ENCODE measurements around the gene PKP1. TPM values are rescaled to one million over a fixed set of nuclear protein-coding genes. Genes with fewer than 3 reads are reported as not detected.

PKP1 gene
- total and polyA plus RNA-seq, 2 donors from 2014 or later = 0.47 to 0.63 TPM

DNA sequence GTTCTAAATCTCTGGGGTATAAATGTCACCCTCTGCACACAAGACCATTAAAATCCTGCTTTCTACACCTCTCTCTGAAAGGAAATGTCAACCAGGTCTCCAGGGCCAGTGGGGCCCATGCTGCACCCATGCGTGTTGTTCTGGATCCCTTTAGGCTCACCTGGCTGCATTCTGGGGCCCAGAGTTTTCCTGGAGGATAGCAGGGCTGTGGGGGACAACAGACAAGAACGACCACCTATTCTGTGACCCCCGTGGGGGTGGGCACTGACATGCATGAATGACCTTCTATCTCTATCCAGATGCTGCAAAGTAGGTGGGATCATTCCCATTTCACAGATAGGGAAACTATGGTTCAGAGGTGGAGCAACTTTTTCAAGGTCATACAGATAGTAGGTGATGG lies 52.6 kb downstream of the PKP1 start:
- TF ChIP-seq CTCF (IDR thresholded peaks at IDR 0.05; ENCODE audit: borderline replicate concordance, extremely low read depth, insufficient read depth) = no peak
- H3K4me1 ChIP-seq (ENCODE audit: control insufficient read depth in 2 of 3, insufficient read depth in 2 of 3, low read depth in 1 of 3, low read length in 3 of 3) = no peaks in the 10 kb centered on the region
- FAIRE-seq (no peak), DNase-seq (no peak)
- no peak overlapping the region for H3K9ac ChIP-seq (ENCODE audit: low read length in 3 of 3)
- H3K27me3 ChIP-seq (ENCODE audit: control insufficient read depth, insufficient read depth, low read length) = no peaks in the 10 kb centered on the region
- H3K36me3 ChIP-seq (ENCODE audit: control insufficient read depth in 2 of 3, insufficient read depth in 3 of 3, low read length in 3 of 3) = no peaks in the 10 kb centered on the region
- intact Hi-C loops (cut with DNase I) = no loop called here
- H3K4me3 ChIP-seq (ENCODE audit: low read length in 3 of 3) = no peak overlapping the region
- H3K27ac ChIP-seq (ENCODE audit: low read depth in 2 of 2, low read length in 2 of 2) = no peak overlapping the region
- H3K9me3 ChIP-seq (ENCODE audit: control insufficient read depth in 2 of 3, insufficient read depth in 1 of 3, low read length in 3 of 3) = no peaks in the 10 kb centered on the region

DNA sequence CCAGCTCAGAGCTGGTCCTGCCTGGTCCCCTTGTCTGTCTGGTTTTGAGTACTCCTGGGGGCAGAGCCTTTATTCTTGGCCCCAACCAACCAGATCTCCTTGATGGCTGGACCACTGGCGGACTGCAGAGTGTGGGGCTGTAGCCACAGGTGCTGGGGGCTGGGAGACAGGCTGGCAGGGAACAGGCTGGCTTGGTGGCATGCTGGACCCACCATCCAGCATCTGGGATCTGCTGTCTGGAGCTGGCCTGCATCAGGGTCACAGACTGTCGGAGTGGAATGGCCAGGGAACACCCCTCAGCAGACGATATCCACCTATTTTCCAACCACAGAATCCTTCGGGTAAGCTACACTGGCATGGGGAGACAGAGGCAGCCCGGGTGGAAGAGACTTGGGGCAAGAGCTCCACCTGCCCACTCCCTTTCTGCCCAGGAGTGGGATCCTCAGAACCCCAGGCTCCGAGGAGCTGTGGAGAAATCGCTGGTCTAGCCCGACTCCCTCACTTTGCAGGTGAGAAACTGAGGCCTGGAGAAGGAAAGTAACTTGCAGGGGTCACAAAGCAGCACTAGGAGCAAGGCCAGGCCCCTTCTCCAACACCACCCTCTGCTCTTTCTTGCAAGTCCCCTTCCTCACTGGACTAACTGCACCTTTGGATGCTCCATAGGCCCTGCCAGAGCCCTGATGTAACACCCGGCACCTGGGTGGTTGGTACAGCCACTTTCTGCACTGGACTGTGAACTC lies 53.6 kb downstream of the PKP1 start:
- Histone ChIP-seq H3K27ac (ENCODE audit: low read depth in 2 of 2, low read length in 2 of 2) (no peak overlapping the region), H3K4me3 (ENCODE audit: low read length in 3 of 3) (no peak overlapping the region), H3K27me3 (ENCODE audit: control insufficient read depth, insufficient read depth, low read length) (no peaks in the 10 kb centered on the region), H3K4me1 (ENCODE audit: control insufficient read depth in 2 of 3, insufficient read depth in 2 of 3, low read depth in 1 of 3, low read length in 3 of 3) (no peaks in the 10 kb centered on the region), H3K9me3 (ENCODE audit: control insufficient read depth in 2 of 3, insufficient read depth in 1 of 3, low read length in 3 of 3) (no peaks in the 10 kb centered on the region), H3K36me3 (ENCODE audit: control insufficient read depth in 2 of 3, insufficient read depth in 3 of 3, low read length in 3 of 3) (no peaks in the 10 kb centered on the region), H3K9ac (ENCODE audit: low read length in 3 of 3) (no peak overlapping the region)
- FAIRE-seq = no peak
- intact Hi-C loops (cut with DNase I) = no loop called here
- no peak for DNase-seq
- no peak for TF ChIP-seq CTCF (IDR thresholded peaks at IDR 0.05; ENCODE audit: borderline replicate concordance, extremely low read depth, insufficient read depth)

GRCh38 chr1:201341377-201341776 lies 58.1 kb downstream of the PKP1 start:
- Histone ChIP-seq H3K27me3 (ENCODE audit: control insufficient read depth, insufficient read depth, low read length) (no peaks in the 10 kb centered on the region), H3K27ac (ENCODE audit: low read depth in 2 of 2, low read length in 2 of 2) (no peak overlapping the region), H3K9ac (ENCODE audit: low read length in 3 of 3) (no peak overlapping the region), H3K4me1 (ENCODE audit: control insufficient read depth in 2 of 3, insufficient read depth in 2 of 3, low read depth in 1 of 3, low read length in 3 of 3) (no peaks in the 10 kb centered on the region), H3K9me3 (ENCODE audit: control insufficient read depth in 2 of 3, insufficient read depth in 1 of 3, low read length in 3 of 3) (no peaks in the 10 kb centered on the region), H3K4me3 (ENCODE audit: low read length in 3 of 3) (no peak overlapping the region), H3K36me3 (ENCODE audit: control insufficient read depth in 2 of 3, insufficient read depth in 3 of 3, low read length in 3 of 3) (no peaks in the 10 kb centered on the region)
- intact Hi-C loops (cut with DNase I) = no loop called here
- DNase-seq (no peak), FAIRE-seq (no peak)
- TF ChIP-seq CTCF (IDR thresholded peaks at IDR 0.05; ENCODE audit: borderline replicate concordance, extremely low read depth, insufficient read depth) = no peak

All from kidney (tissue), 14 donors.